HepG2 (cell line): ENCODE data around the gene USP28. TPM values are rescaled to one million over a fixed set of nuclear protein-coding genes. Genes with fewer than 3 reads are reported as not detected.
A peak's percentile ranks its signal among the peaks of the same experiment; 100 is the strongest.

ENCODE experiments used
- ATF2 ChIP-seq: sonication (generic); formaldehyde crosslinking; IDR thresholded peaks from 2 replicates; pipeline ENCODE4 v1.4.0; 2020; ENCODE audit warnings: missing genetic modification reagents
- ATM ChIP-seq: fragments of 450-650 bp; IDR thresholded peaks from 2 replicates; pipeline ENCODE4 v1.7.1; 2017; ENCODE audit warnings: mild to moderate bottlenecking, borderline replicate concordance
- BCL6 ChIP-seq: IDR thresholded peaks from 2 replicates; pipeline ENCODE4 v1.6.1; 2016; ENCODE audit warnings: missing genetic modification reagents, missing compliant biosample characterization
- DNMT1 ChIP-seq: sonication (generic); formaldehyde crosslinking; IDR thresholded peaks from 2 replicates; pipeline ENCODE4 v1.5.1; 2020; ENCODE audit warnings: mild to moderate bottlenecking, missing genetic modification reagents
- FOSL1 ChIP-seq: sonication (generic); formaldehyde crosslinking; IDR thresholded peaks from 2 replicates; pipeline ENCODE4 v1.9.0; 2021; ENCODE audit warnings: missing genetic modification reagents, borderline replicate concordance
- KLF6 ChIP-seq: IDR thresholded peaks from 2 replicates; pipeline ENCODE4 v1.8.0; 2016; ENCODE audit warnings: missing biosample characterization, missing genetic modification reagents
- MAX ChIP-seq: IDR thresholded peaks from 2 replicates; pipeline ENCODE4 v1.6.1; 2012; ENCODE audit warnings: inconsistent platforms
- MED1 ChIP-seq: sonication (generic); formaldehyde crosslinking; IDR thresholded peaks from 2 replicates; pipeline ENCODE4 v1.4.0; 2020; ENCODE audit warnings: missing genetic modification reagents
- NKX3-1 ChIP-seq: sonication (generic); formaldehyde crosslinking; IDR thresholded peaks from 2 replicates; pipeline ENCODE4 v1.5.0; 2020; ENCODE audit warnings: missing genetic modification reagents
- PHF8 ChIP-seq: sonication (generic); formaldehyde crosslinking; IDR thresholded peaks from 2 replicates; pipeline ENCODE4 v1.5.0; 2020; ENCODE audit warnings: missing genetic modification reagents
- SP4 ChIP-seq: sonication (generic); formaldehyde crosslinking; IDR thresholded peaks from 2 replicates; pipeline ENCODE4 v1.8.1; 2023; ENCODE audit warnings: mild to moderate bottlenecking, missing genetic modification reagents
- TAF1 ChIP-seq: sonication (generic); formaldehyde crosslinking; IDR thresholded peaks from 2 replicates; pipeline ENCODE4 v1.4.0; 2020; ENCODE audit warnings: missing genetic modification reagents
- TBL1XR1 ChIP-seq: fragments of 150-350 bp; IDR thresholded peaks from 2 replicates; pipeline ENCODE4 v1.6.1; 2014; ENCODE audit warnings: borderline replicate concordance, low read length; ENCODE audit not compliant: partially characterized antibody
- TBP ChIP-seq: sonication (generic); formaldehyde crosslinking; IDR thresholded peaks from 2 replicates; pipeline ENCODE4 v1.5.0; 2020; ENCODE audit warnings: missing genetic modification reagents
- TSC22D2 ChIP-seq: sonication (generic); formaldehyde crosslinking; IDR thresholded peaks from 2 replicates; pipeline ENCODE4 v1.5.1; 2020; ENCODE audit warnings: missing genetic modification reagents, mild to moderate bottlenecking, borderline replicate concordance
- ZBTB49 ChIP-seq: sonication (generic); formaldehyde crosslinking; IDR thresholded peaks from 2 replicates; pipeline ENCODE4 v1.4.0; 2020; ENCODE audit warnings: missing genetic modification reagents, borderline replicate concordance
- ZFX ChIP-seq: sonication (generic); formaldehyde crosslinking; IDR thresholded peaks from 2 replicates; pipeline ENCODE4 v1.4.0; 2020; ENCODE audit warnings: mild to moderate bottlenecking, low read depth, missing genetic modification reagents, moderate library complexity
- ZHX1 ChIP-seq: sonication (generic); formaldehyde crosslinking; IDR thresholded peaks from 2 replicates; pipeline ENCODE4 v1.8.1; 2022; ENCODE audit warnings: low read depth, mild to moderate bottlenecking, missing genetic modification reagents
- ZNF264 ChIP-seq: sonication (generic); formaldehyde crosslinking; IDR thresholded peaks from 2 replicates; pipeline ENCODE4 v1.4.0; 2020; ENCODE audit warnings: missing genetic modification reagents
- ZNF274 ChIP-seq: sonication (generic); formaldehyde crosslinking; IDR thresholded peaks from 2 replicates; pipeline ENCODE4 v1.5.1; 2020; ENCODE audit warnings: mild to moderate bottlenecking, missing genetic modification reagents
- ZNF317 ChIP-seq: sonication (generic); formaldehyde crosslinking; IDR thresholded peaks from 2 replicates; pipeline ENCODE4 v1.5.0; 2020; ENCODE audit warnings: mild to moderate bottlenecking, missing genetic modification reagents
- ZNF7 ChIP-seq: IDR thresholded peaks from 2 replicates; pipeline ENCODE4 v1.6.1; 2016; ENCODE audit warnings: missing biosample characterization, missing genetic modification reagents
- ZNF788 ChIP-seq: sonication (generic); formaldehyde crosslinking; IDR thresholded peaks from 2 replicates; pipeline ENCODE4 v1.5.0; 2020; ENCODE audit warnings: mild to moderate bottlenecking, missing genetic modification reagents, borderline replicate concordance
- ZNF883 ChIP-seq: sonication (generic); formaldehyde crosslinking; IDR thresholded peaks from 2 replicates; pipeline ENCODE4 v1.5.1; 2020; ENCODE audit warnings: mild to moderate bottlenecking, missing genetic modification reagents; ENCODE audit errors: not compliant biosample characterization
- ZSCAN30 ChIP-seq: sonication (generic); formaldehyde crosslinking; IDR thresholded peaks from 2 replicates; pipeline ENCODE4 v1.5.0; 2020; ENCODE audit warnings: mild to moderate bottlenecking, missing genetic modification reagents
- polyA plus RNA-seq, 8 experiments: library from polyadenylated mRNA; depleted of rRNA in 3 of 8; stranded (reverse) in 7 of 8; unstranded in 1 of 8; fragments of >200 nt; fragmentation: Illumina TruSeq in 4 of 8; extraction: Trizol in 4 of 8; gene quantifications; 2 replicates each; pipeline versions ENCODE4 v1.2.1 to v1.2.3, GENCODE V29; 2011 to 2016; ENCODE audit warnings: low read depth in 4 of 8, missing spikeins in 1 of 8, mixed read lengths in 1 of 8; ENCODE audit not compliant: insufficient read depth in 1 of 8
- total RNA-seq, 5 experiments: library from RNA; depleted of rRNA; stranded (reverse); fragments of >200 nt; fragmentation: Illumina TruSeq; extraction: Trizol; gene quantifications; 2 replicates each; pipeline ENCODE4 v1.2.3, GENCODE V29; 2016; ENCODE audit warnings: low read depth in 1 of 5

USP28 gene
- total and polyA plus RNA-seq, 2 of the 13 experiments (the other 11 are each of a cell fraction or from before 2014, with no cell fraction given): 29.6 to 34.3 TPM

GRCh38 chr11:113875234-113876073, at the start of gene USP28 (continued):
- TF ChIP-seq ZNF264 (0 out of 2 replicates have a peak, but pooled peaks have one; percentile 40), SP4 (CRISPR knock-in tag) (no peak; the same call in 1 of the 2 replicates), ZFX (CRISPR knock-in tag) (peak; percentile 72), ATF2 (peak; percentile 56; the same call in 1 of the 2 replicates), ZNF7 (CRISPR knock-in tag) (no peak), ZNF274 (no peak), TSC22D2 (CRISPR knock-in tag) (no peak), ZNF883 (CRISPR knock-in tag) (no peak), PHF8 (CRISPR knock-in tag) (peak; percentile 91), MED1 (CRISPR knock-in tag) (peak; percentile 63), ATM (no peak), ZNF317 (CRISPR knock-in tag) (peak; percentile 67; the same call in 1 of the 2 replicates), TBL1XR1 (peak; percentile 21), TBP (CRISPR knock-in tag) (no peak; the same call in 1 of the 2 replicates), MAX (peak; percentile 71), BCL6 (CRISPR knock-in tag) (peak; percentile 45; the same call in 1 of the 2 replicates), TAF1 (peak; percentile 91), FOSL1 (no peak), ZNF788 (CRISPR knock-in tag) (no peak), ZBTB49 (CRISPR knock-in tag) (no peak), KLF6 (CRISPR knock-in tag) (no peak), ZHX1 (CRISPR knock-in tag) (peak; percentile 49; the same call in 1 of the 2 replicates), DNMT1 (CRISPR knock-in tag) (no peak), ZSCAN30 (no peak), NKX3-1 (CRISPR knock-in tag) (no peak)
